Stimulated activated CD4-positive, alpha-beta T cell treated with anti-CD3 and anti-CD28 coated beads, Interleukin-4, amount 100 ng/mL, for 1 hour (primary cell): Measurements from ENCODE around the gene DNAJA1.
"Not testable (repeated sequence)": the region's sequence is repeated elsewhere in the genome, so short reads cannot be mapped to it uniquely, and the experiment has no call there.

Source experiments
- DNase-seq: peaks from one replicate; pipeline ENCODE4 v3.0.0-alpha.2; 2020

Gene DNAJA1

GRCh38 chr9:33082538-33083326 lies 57.7 kb downstream of the DNAJA1 start:
- no peak for DNase-seq

DNA sequence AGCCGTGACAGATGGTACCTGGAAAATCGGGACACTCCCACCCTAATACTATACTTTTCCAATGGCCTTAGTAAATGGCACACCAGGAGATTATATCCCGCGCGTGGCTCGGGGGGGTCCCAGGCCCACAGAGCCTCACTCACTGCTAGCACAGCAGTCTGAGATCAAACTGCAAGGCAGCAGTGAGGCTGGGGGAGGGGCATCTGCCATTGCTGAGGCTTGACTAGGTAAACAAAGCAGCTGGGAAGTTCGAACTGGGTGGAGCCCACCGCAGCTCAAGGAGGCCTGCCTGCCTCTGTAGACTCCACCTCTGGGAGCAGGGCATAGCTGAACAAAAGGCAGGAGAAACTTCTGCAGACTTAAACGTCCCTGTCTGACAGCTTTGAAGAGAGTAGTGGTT lies 60.6 kb downstream of the DNAJA1 start:
- DNase-seq = not testable (repeated sequence)
